Measurements from ENCODE around the gene RPTOR. TPM values are rescaled to one million over a fixed set of nuclear protein-coding genes. Genes with fewer than 3 reads are reported as not detected.
A peak's percentile ranks its signal among the peaks of the same experiment; 100 is the strongest.

Gene RPTOR
- total RNA-seq, 3 donors from 2014 or later = 21.4 to 27.5 (median 23.6) TPM

- Histone ChIP-seq H3K4me3 (no peak overlapping the region), H3K36me3 (no peaks in the 10 kb centered on the region), H3K9me3 (no peaks in the 10 kb centered on the region), H3K27me3 (no peaks in the 10 kb centered on the region), H3K27ac (no peak overlapping the region), H3K4me1 (no peaks in the 10 kb centered on the region)
- no peak for TF ChIP-seq POLR2AphosphoS5 (IDR thresholded peaks at IDR 0.05)
- TF ChIP-seq CTCF (IDR thresholded peaks at IDR 0.05) = no peak
- TF ChIP-seq POLR2A (IDR thresholded peaks at IDR 0.05) = no peak
- DNase-seq (ENCODE audit: low spot score in 2 of 2) = no peak
- intact Hi-C loops (cut with DNase I; ENCODE audit: low total_unique reads) = no loop called here
Measured at GRCh38 chr17:80644536-80644935, 99.9 kb downstream of the RPTOR start.

- TF ChIP-seq POLR2A (IDR thresholded peaks at IDR 0.05) (no peak), CTCF (IDR thresholded peaks at IDR 0.05) (no peak), POLR2AphosphoS5 (IDR thresholded peaks at IDR 0.05) (no peak)
- intact Hi-C loops (cut with DNase I; ENCODE audit: low total_unique reads) = no loop called here
- DNase-seq (ENCODE audit: low spot score in 2 of 2) = no peak
- Histone ChIP-seq H3K9me3 (no peaks in the 10 kb centered on the region), H3K27me3 (no peaks in the 10 kb centered on the region), H3K4me3 (no peak overlapping the region), H3K27ac (no peak overlapping the region), H3K4me1 (no peaks in the 10 kb centered on the region), H3K36me3 (no peaks in the 10 kb centered on the region)
Measured at GRCh38 chr17:80645706-80646325, 101.2 kb downstream of the RPTOR start.

GRCh38 chr17:80646328-80646727 lies 101.7 kb downstream of the RPTOR start:
- TF ChIP-seq POLR2A (IDR thresholded peaks at IDR 0.05) = no peak
- TF ChIP-seq CTCF (IDR thresholded peaks at IDR 0.05) = no peak
- TF ChIP-seq POLR2AphosphoS5 (IDR thresholded peaks at IDR 0.05) = no peak
- DNase-seq (ENCODE audit: low spot score in 2 of 2) = no peak
- Histone ChIP-seq H3K27ac (no peak overlapping the region), H3K27me3 (no peaks in the 10 kb centered on the region), H3K4me1 (no peaks in the 10 kb centered on the region), H3K36me3 (no peaks in the 10 kb centered on the region), H3K4me3 (no peak overlapping the region), H3K9me3 (no peaks in the 10 kb centered on the region)
- intact Hi-C loops (cut with DNase I; ENCODE audit: low total_unique reads) = no loop called here

GRCh38 chr17:80647746-80648145 lies 103.1 kb downstream of the RPTOR start:
- H3K9me3 ChIP-seq = no peaks in the 10 kb centered on the region
- no peaks in the 10 kb centered on the region for H3K27me3 ChIP-seq
- H3K36me3 ChIP-seq = no peaks in the 10 kb centered on the region
- no peaks in the 10 kb centered on the region for H3K4me1 ChIP-seq
- H3K4me3 ChIP-seq = no peak overlapping the region
- no peak overlapping the region for H3K27ac ChIP-seq
- DNase-seq (ENCODE audit: low spot score in 2 of 2) = no peak
- intact Hi-C loops (cut with DNase I; ENCODE audit: low total_unique reads) = no loop called here
- TF ChIP-seq CTCF (IDR thresholded peaks at IDR 0.05) (no peak), POLR2AphosphoS5 (IDR thresholded peaks at IDR 0.05) (no peak), POLR2A (IDR thresholded peaks at IDR 0.05) (no peak)

- Histone ChIP-seq H3K4me1 (no peaks in the 10 kb centered on the region), H3K9me3 (peaks cover 0 to 4% of the 10 kb centered on the region in 2 donors), H3K27me3 (no peaks in the 10 kb centered on the region), H3K36me3 (no peaks in the 10 kb centered on the region), H3K4me3 (peak overlapping the region in 1 of 3 donors; percentile 21), H3K27ac (no peak overlapping the region)
- intact Hi-C loops (cut with DNase I; ENCODE audit: low total_unique reads) = no loop called here
- no peak for TF ChIP-seq POLR2A (IDR thresholded peaks at IDR 0.05)
- TF ChIP-seq CTCF (IDR thresholded peaks at IDR 0.05) = no peak
- no peak for TF ChIP-seq POLR2AphosphoS5 (IDR thresholded peaks at IDR 0.05)
- DNase-seq (ENCODE audit: low spot score in 2 of 2) = no peak
Measured at GRCh38 chr17:80649200-80649644, 104.6 kb downstream of the RPTOR start.
